Hindlimb muscle (tissue), 1 donor: ENCODE results near the gene PDE9A. TPM values are rescaled to one million over a fixed set of nuclear protein-coding genes. Genes with fewer than 3 reads are reported as not detected.

Experiments used
- DNase-seq: peaks from one replicate; pipeline ENCODE4 v3.0.0-alpha.2; 2013
- polyA plus RNA-seq: library from polyadenylated mRNA; unstranded; fragments of 120-200 nt; gene quantifications from one replicate; pipeline ENCODE4 v1.2.1, GENCODE V29; 2013; ENCODE audit not compliant: insufficient read length

The PDE9A gene
- polyA plus RNA-seq, 1 donor, result 7.5 TPM

DNA sequence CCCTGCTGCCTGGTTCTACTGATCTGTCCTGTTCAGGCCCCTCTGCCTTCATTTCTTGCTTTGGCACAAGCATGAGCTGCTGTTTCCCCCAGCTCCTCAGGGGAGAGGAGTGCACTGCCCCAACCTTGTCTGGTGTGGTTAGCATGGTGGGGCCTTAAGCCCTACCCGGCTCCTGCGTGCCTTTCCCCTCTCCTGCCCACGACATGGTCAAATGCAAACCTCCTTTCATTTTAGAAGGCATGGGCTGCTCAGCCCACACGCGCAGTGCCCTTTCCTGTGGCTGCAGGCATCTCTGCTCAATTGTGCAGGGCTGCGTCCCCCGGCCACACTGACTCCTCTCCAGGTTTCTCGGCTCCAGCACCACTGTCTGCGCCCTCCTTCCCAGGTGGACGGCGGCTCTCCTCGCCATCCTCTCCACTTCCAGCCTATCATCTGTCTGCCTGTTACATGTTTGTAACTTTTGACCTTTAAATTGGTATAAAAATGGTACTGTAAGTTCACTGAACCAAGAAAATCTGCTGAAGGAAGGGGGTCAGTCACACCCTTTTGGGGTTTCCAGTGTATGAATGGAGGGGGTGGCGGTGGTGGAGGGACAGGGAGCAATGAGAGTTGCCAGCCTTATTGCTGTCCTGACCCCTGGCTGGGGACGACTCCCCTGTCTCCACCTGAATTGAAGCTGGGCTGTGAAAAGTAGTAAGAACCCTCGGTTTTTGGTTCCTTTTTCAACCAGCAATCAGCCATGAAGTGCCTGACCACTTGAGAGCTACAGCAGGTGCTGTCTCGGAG lies 5.1 kb downstream of the PDE9A start:
- DNase-seq, result no peak

GRCh38 chr21:42659416-42660117 lies 6.1 kb downstream of the PDE9A start:
- no peak for DNase-seq

GRCh38 chr21:42660118-42660470 lies 6.7 kb downstream of the PDE9A start:
- no peak for DNase-seq

DNA sequence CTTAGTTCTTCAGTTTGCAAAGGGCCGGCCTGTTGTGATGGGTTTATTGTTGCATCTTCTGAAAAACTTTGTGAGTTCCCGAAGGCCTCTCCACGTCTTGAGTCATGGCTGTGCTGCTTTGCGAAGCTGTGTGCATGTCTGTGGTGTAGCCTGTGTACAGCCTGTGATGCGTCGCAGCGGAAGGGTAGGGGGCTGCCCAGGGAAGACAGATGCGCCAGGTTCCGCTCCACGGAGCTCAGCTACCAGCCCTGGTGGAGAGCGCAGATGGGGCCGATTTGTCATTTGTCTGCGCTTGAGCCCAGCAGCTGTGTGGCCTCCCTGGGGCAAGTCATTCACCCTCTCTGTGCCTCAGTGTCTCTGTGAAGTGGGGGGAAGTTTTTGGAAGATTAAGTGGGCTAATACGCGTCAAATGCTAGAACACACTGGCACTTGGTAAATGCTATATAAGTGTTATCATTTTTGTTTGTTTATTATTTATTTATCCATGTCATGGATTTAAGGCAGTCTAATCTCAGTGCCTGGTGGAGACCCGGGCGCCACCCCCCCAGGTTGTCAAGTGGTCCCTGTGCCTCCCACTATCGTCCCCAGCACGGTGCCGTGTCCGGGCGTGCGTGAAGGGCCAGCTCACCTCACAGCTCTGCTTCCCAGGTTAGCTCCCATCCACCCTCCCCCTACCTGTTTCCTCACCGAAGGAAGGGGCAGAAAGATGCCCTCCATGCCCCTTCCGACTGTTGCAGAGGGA lies 8.4 kb downstream of the PDE9A start:
- DNase-seq, result no peak

DNA sequence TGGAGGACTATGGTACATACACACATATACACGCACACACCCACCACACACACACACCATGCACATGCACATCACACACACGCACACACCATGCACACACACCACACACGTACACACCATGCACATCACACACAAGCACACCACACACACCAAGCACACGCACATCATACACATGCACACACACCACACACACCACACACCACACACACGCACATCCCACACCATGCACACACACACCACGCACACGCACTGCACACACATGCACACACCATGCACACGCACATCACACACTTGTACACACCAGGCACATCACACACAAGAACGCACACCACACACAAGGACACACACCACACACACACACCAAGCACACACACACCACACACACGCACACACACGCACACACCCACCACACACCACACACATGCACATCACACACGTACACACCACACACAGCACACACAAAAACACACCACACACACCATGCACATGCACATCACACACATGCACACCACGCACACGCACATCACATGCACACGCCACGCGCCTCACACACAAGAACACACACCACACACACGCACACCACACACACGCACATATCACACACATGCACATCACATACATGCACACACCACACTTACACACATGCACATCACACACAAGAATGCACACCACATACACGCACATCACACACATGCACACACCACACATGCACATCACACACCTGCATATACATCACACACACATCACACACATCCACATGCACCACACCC lies 9.2 kb downstream of the PDE9A start:
- DNase-seq, result no peak

GRCh38 chr21:42663200-42663750 lies 9.9 kb downstream of the PDE9A start:
- no peak for DNase-seq

DNA sequence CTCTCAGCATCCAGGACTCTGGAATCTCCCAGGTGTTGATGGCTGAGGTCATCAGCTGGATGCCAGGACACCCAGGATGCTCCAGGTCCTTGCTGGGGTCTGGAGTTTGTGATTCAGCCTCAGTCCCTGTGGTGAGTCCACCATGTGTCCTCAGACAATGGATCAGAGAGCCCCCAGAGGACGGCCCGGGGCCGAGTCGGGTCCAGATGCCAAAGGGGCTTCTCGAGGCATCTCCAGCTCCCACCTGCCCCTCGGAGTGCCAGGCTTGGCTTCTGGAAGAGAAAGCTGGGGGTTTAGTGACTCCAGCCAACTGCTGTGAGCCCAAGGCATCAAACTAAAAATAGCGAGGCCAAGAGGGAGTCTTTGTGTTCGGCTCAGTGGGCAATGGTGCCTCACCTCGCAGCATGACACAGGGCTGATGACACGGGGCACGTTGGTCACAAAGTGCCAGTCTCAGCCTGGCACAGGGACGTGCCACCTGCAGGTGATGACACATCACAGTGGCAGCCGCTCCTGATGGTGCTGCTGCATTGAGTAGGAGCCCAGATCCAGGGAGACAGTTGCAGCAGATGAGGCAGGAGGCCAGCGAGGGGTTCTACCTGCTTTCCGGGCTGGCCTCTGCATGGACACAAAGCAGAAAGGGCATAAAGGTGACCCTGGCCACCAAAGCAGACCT lies 10.6 kb downstream of the PDE9A start:
- no peak for DNase-seq

DNA sequence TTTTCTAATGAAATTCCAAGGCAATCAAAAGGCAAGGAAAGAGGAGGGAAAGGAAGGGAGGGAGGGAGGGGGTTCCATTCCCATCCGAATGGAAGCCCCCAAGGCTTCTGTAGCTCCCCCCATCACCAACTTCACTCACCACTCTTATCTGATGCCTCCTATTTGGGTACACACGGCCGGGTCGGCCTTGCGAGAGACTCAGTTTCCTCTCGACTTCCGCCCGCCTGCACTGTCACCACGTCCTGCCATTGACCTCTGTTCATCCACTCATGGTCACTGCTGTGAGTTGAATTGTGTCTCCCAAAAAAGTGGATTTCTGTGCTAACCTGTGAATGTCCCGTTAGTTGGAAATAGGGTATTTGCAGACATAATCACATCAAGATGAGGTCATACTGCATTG lies 11.2 kb downstream of the PDE9A start:
- DNase-seq, result no peak

DNA sequence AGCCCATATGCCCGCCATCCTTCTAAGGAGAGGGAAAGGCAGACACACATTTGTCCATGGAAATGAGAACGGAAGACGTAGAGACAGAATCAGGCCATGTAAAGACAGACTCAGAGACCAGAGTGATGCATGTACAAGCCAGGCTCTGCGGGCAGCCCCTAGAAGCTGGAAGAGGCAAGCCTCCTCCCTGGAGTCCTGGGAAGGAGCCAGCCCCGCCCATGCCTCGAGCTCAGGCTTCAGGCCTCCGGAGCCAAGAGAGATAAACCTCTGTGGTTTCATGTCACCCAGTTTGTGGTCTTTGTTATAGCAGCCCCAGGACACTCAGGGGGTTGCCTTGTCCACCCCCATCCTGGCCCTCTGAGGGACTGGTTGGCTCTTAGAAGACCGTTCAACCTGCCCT lies 11.6 kb downstream of the PDE9A start:
- DNase-seq, result no peak

- DNase-seq, result no peak
These were observed 12.1 kb downstream of the PDE9A start for GRCh38 chr21:42665484-42665883.

DNA sequence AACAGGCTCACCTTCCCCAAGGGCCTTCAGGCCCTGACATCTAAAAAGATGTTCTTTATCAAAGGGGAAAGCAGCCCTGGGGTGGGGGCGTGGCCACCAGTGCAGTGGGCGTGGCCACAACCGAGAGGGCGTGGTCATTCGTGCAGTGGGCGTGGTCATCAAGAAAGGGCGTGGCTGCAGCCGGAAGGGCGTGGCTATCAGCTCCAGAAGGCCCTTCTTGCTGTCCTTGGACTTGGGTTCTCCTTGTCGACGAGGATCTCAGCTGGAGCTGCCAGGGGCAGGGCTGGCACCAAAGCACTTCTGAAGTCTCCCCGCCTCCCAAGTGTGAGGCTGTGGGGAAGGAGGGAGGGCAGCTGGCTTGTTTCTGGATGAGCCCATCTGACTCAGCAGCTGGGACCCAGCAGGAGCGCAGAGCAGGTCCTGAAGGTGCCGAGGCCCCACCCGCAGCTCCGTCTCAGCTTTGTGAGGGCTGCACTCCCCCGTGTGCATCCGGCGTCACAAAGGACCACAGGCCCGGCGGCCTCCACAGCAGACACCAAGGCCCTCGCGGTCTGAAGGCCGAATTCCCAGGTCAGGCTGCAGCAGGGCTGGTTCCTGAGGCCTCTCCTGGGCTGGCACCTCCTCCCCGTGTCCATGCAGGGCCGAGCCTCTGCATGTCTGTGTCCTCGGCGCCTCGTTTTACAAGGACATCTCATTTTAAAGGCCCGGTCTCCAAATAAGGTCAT lies 12.8 kb downstream of the PDE9A start:
- no peak for DNase-seq

- no peak for DNase-seq
These were observed 13.5 kb downstream of the PDE9A start for GRCh38 chr21:42666925-42667324.

- peak; percentile 45 for DNase-seq
These were observed 15.0 kb downstream of the PDE9A start for GRCh38 chr21:42668298-42668992.

GRCh38 chr21:42669041-42669440 lies 15.6 kb downstream of the PDE9A start:
- peak; percentile 45 for DNase-seq

GRCh38 chr21:42670058-42670880 lies 16.8 kb downstream of the PDE9A start:
- DNase-seq, result no peak

DNA sequence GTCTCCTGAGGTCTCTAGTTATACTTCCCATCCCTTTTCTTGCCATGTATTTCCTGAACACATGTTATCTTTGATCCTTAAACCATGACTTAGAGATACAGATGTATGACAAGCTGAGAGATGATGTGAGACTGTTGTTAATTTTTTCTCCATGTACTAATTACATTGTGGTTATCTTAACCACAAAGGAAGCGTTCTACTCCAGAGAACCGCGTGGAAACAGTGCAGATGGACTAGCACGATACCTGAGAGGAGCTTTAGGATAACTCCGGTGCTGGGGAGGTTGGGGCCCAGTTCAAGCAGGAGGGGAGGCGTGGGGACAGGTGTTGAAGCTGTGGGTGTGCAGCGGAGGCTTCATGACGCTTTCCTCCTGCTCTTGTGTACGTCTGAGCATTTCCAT lies 17.5 kb downstream of the PDE9A start:
- DNase-seq, result no peak

DNA sequence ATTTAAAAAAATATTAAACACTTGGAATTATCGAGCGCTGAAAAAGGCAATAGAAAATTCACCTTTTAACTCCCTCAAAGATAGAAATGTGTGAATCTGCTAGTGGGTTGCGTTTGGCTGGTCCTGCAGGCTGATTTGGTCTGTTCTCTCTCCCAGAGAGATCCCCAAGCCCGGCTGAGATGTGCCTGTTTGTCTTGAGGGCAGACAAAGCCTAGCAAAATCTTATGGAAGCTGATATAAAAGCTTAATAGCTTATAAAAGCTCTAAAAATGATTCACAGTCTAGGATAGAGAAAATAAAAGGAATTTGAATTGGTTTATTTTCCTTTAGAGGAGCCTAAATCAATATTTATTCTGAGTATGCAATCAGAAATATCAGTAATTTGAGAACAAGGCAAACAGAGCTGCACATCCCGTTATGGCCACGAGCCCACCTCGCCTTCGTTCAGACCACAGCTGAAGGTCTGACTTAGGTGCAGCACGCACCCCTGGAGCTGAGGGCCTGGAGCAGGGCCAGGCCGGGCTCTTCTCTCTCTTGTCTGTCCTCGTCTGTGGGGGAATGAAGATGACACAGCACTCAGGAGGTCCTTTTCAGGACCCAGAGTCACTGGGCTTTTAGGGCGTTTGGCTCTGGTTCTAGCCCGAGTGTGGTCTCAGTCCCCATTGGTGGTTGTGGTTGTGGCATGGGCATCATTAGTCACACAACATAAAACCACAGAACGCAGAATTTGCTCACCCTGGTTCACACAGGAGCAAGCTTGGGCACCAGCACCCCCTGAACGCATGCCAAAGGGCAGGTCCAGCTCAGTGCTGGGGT lies 18.6 kb downstream of the PDE9A start:
- no peak for DNase-seq

GRCh38 chr21:42672699-42673458 lies 19.5 kb downstream of the PDE9A start:
- DNase-seq, result no peak
